GM18867 (cell line): ENCODE measurements around the gene ARFGEF3.
"Not testable (repeated sequence)": the region's sequence is repeated elsewhere in the genome, so short reads cannot be mapped to it uniquely, and the experiment has no call there.

Experiments used
- ATAC-seq: cut with Tn5 transposase; IDR thresholded peaks from one replicate; pipeline ENCODE4 v1.9.1; 2021; ENCODE audit warnings: mild to moderate bottlenecking, moderate library complexity; ENCODE audit not compliant: unreplicated experiment

ARFGEF3 gene

GRCh38 chr6:138161338-138162110 is at the start of gene ARFGEF3:
Gene ARFGEF3 (plus strand): TSS chr6:138161939. CDS start chr6:138162087, 148 bp downstream.
- ATAC-seq: peak; percentile 88

- no peak for ATAC-seq
These were observed 48.0 kb upstream of the ARFGEF3 start for GRCh38 chr6:138113588-138114210.

- no peak for ATAC-seq
These were observed 46.5 kb upstream of the ARFGEF3 start for GRCh38 chr6:138115201-138115600.

GRCh38 chr6:138115877-138116660 is 45.7 kb upstream of the ARFGEF3 start:
- peak; percentile 91 for ATAC-seq

- no peak for ATAC-seq
These were observed 45.1 kb upstream of the ARFGEF3 start for GRCh38 chr6:138116661-138116999.

GRCh38 chr6:138117376-138117914 is 44.3 kb upstream of the ARFGEF3 start:
- no peak for ATAC-seq

GRCh38 chr6:138119229-138119628 is 42.5 kb upstream of the ARFGEF3 start:
- ATAC-seq: not testable (repeated sequence)

- no peak for ATAC-seq
These were observed 41.8 kb upstream of the ARFGEF3 start for GRCh38 chr6:138119976-138120375.

GRCh38 chr6:138124096-138124495 is 37.6 kb upstream of the ARFGEF3 start:
- no peak for ATAC-seq

GRCh38 chr6:138128096-138128495 is 33.6 kb upstream of the ARFGEF3 start:
- ATAC-seq: no peak

- no peak for ATAC-seq
These were observed 32.5 kb upstream of the ARFGEF3 start for GRCh38 chr6:138129190-138129589.

- ATAC-seq: no peak
These were observed 18.9 kb upstream of the ARFGEF3 start for GRCh38 chr6:138142806-138143205.

- ATAC-seq: peak; percentile 96
These were observed 16.3 kb upstream of the ARFGEF3 start for GRCh38 chr6:138145402-138145801.

- ATAC-seq: no peak
These were observed 15.2 kb upstream of the ARFGEF3 start for GRCh38 chr6:138146544-138146943.

GRCh38 chr6:138155443-138155842 is 6.3 kb upstream of the ARFGEF3 start:
- no peak for ATAC-seq

GRCh38 chr6:138157986-138158638 is 3.6 kb upstream of the ARFGEF3 start:
- no peak for ATAC-seq

GRCh38 chr6:138159246-138159645 is 2.5 kb upstream of the ARFGEF3 start:
- ATAC-seq: no peak

- ATAC-seq: no peak
These were observed 1.2 kb upstream of the ARFGEF3 start for GRCh38 chr6:138160329-138161087.

- no peak for ATAC-seq
These were observed 726 bp upstream of the ARFGEF3 start for GRCh38 chr6:138161088-138161337.

GRCh38 chr6:138162111-138162954 is 594 bp downstream of the ARFGEF3 start:
- peak; percentile 32 for ATAC-seq
